GM23248 (cell line): ENCODE measurements around the gene CCT2. TPM values are rescaled to one million over a fixed set of nuclear protein-coding genes. Genes with fewer than 3 reads are reported as not detected.

Source experiments
- DNase-seq: peaks from one replicate; pipeline ENCODE4 v3.0.0-alpha.2; 2015
- H2AFZ ChIP-seq: fragments of 200-600 bp; sonication (generic); 2 replicates; pipeline ENCODE4 v1.6.1; 2016; ENCODE audit warnings: antibody characterized with exemption
- H3F3A ChIP-seq: fragments of 200-600 bp; sonication (generic); 2 replicates; pipeline ENCODE4 v1.6.1; 2016; ENCODE audit warnings: mild to moderate bottlenecking, antibody characterized with exemption, mixed run types; ENCODE audit not compliant: insufficient read depth
- H3K27ac ChIP-seq: fragments of 200-600 bp; sonication (generic); 2 replicates; pipeline ENCODE4 v1.5.1; 2016; ENCODE audit warnings: mild to moderate bottlenecking
- H3K27me3 ChIP-seq: fragments of 200-600 bp; sonication (generic); replicated peaks from 2 replicates; pipeline ENCODE4 v1.6.1; 2016; ENCODE audit warnings: mild to moderate bottlenecking; ENCODE audit not compliant: insufficient read depth
- H3K36me3 ChIP-seq: fragments of 200-600 bp; sonication (generic); 2 replicates; pipeline ENCODE4 v1.6.1; 2016; ENCODE audit warnings: low read depth, mild to moderate bottlenecking
- H3K4me1 ChIP-seq: fragments of 200-600 bp; sonication (generic); 2 replicates; pipeline ENCODE4 v1.6.1; 2016; ENCODE audit warnings: mild to moderate bottlenecking; ENCODE audit not compliant: insufficient read depth
- H3K4me2 ChIP-seq: fragments of 200-600 bp; sonication (generic); one replicate; pipeline ENCODE4 v1.6.1; 2016; ENCODE audit warnings: mild to moderate bottlenecking; ENCODE audit not compliant: unreplicated experiment
- H3K4me3 ChIP-seq: fragments of 200-600 bp; sonication (generic); 2 replicates; pipeline ENCODE4 v1.5.1; 2016; ENCODE audit warnings: mild to moderate bottlenecking
- H3K79me2 ChIP-seq: fragments of 200-600 bp; sonication (generic); 2 replicates; pipeline ENCODE4 v1.6.1; 2016; ENCODE audit warnings: mild to moderate bottlenecking; ENCODE audit not compliant: insufficient read depth
- H3K9ac ChIP-seq: fragments of 200-600 bp; sonication (generic); 2 replicates; pipeline ENCODE4 v1.6.1; 2016; ENCODE audit warnings: mild to moderate bottlenecking
- H3K9me2 ChIP-seq: fragments of 200-600 bp; sonication (generic); 2 replicates; pipeline ENCODE4 v1.6.1; 2016; ENCODE audit warnings: mixed run types, mild to moderate bottlenecking, moderate library complexity; ENCODE audit not compliant: insufficient read depth
- H3K9me3 ChIP-seq: fragments of 200-600 bp; sonication (generic); one replicate; pipeline ENCODE4 v1.6.1; 2017; ENCODE audit warnings: low read depth
- H4K20me1 ChIP-seq: fragments of 200-600 bp; sonication (generic); 2 replicates; pipeline ENCODE4 v1.6.0; 2016; ENCODE audit not compliant: insufficient read depth
- EZH2 ChIP-seq: fragments of 200-600 bp; sonication (generic); IDR thresholded peaks from 2 replicates; pipeline ENCODE4 v1.6.1; 2018; ENCODE audit warnings: antibody characterized with exemption, mild to moderate bottlenecking; ENCODE audit not compliant: insufficient read depth, poor library complexity, severe bottlenecking
- EZH2phosphoT487 ChIP-seq: fragments of 200-600 bp; sonication (generic); IDR thresholded peaks from 2 replicates; pipeline ENCODE4 v1.6.1; 2018; ENCODE audit warnings: antibody characterized with exemption, moderate library complexity, mild to moderate bottlenecking, low read depth; ENCODE audit not compliant: insufficient read depth
- WGBS, 2 experiments: methylation state at CpG; one replicate each; pipeline ENCODE4 v1.1.6; 2015 to 2017; ENCODE audit warnings: low lambda C conversion rate in 2 of 2, low coverage in 1 of 2; ENCODE audit errors: missing lambda C conversion rate in 2 of 2; 5-methylcytosine and 5-hydroxymethylcytosine counted together
- in situ Hi-C: fragments of 300-500 bp; cut with MboI; formaldehyde crosslinking; loops from 2 replicates; pipeline ENCODE4 v1.15.0; 2020
- polyA plus RNA-seq: library from polyadenylated mRNA; unstranded; fragments of >200 nt; fragmentation: Nextera tagmentation; extraction: Ambion mirVana; gene quantifications from 2 replicates; pipeline ENCODE4 v1.2.1, GENCODE V29; 2016
- total RNA-seq: library from RNA; depleted of rRNA; stranded (reverse); fragments of >200 nt; shearing (Covaris generic); gene quantifications from 2 replicates; pipeline ENCODE4 v1.2.3, GENCODE V29; 2014; rRNA removed

Gene CCT2
- total RNA-seq = 171 and 176 TPM in 2 replicates
- 157 and 158 TPM in 2 replicates for polyA plus RNA-seq

GRCh38 chr12:69585189-69586062, at the start of gene CCT2:
CCT2 (plus strand) TSS chr12:69585459; CDS start chr12:69585522, 63 bp downstream.
- TF ChIP-seq EZH2 (no peak), EZH2phosphoT487 (no peak)
- 0 to 1% methylated on average over 62 to 63 of the region's 63 CpGs for WGBS, 2 experiments
- Histone ChIP-seq H3K27me3 (no peaks in the 10 kb centered on the region), H3K4me1 (peaks cover 17% of the 10 kb centered on the region), H3K9ac (peak within 1 kb of the TSS; percentile 96), H3K4me2 (peak within 1 kb of the TSS; percentile 100), H3K4me3 (peak within 1 kb of the TSS; percentile 98), H2AFZ (peak within 1 kb of the TSS; percentile 95), H3F3A (peaks cover 4% of the 10 kb centered on the region; the same call in 1 of the 2 replicates), H3K79me2 (peaks cover 51% of the 10 kb centered on the region), H3K36me3 (peaks cover 39% of the 10 kb centered on the region), H4K20me1 (no peaks in the 10 kb centered on the region), H3K27ac (peak within 1 kb of the TSS; percentile 91), H3K9me2 (no peaks in the 10 kb centered on the region), H3K9me3 (no peaks in the 10 kb centered on the region)
- in situ Hi-C loops = no loop called here
- DNase-seq = peak; percentile 100

- Histone ChIP-seq H3K79me2 (peaks cover 63% of the 10 kb centered on the region), H3K4me3 (no peak overlapping the region), H3K9ac (no peak overlapping the region), H3K27ac (peak overlapping the region; percentile 19; the same call in 1 of the 2 replicates), H3F3A (peaks cover 17% of the 10 kb centered on the region), H3K4me2 (peak overlapping the region; percentile 46), H3K9me3 (no peaks in the 10 kb centered on the region), H2AFZ (no peak overlapping the region), H3K4me1 (peaks cover 17% of the 10 kb centered on the region), H3K36me3 (peaks cover 6% of the 10 kb centered on the region; the same call in 1 of the 2 replicates), H3K27me3 (no peaks in the 10 kb centered on the region), H4K20me1 (no peaks in the 10 kb centered on the region), H3K9me2 (no peaks in the 10 kb centered on the region)
- peak; percentile 65 for DNase-seq
- TF ChIP-seq EZH2phosphoT487 = no peak
- TF ChIP-seq EZH2 = no peak
- 19 to 22% methylated on average over 2 of the region's 2 CpGs for WGBS, 2 experiments
- in situ Hi-C loops = no loop called here
These were observed 44.3 kb upstream of the CCT2 start for GRCh38 chr12:69540987-69541386.

GRCh38 chr12:69544087-69544486, 41.2 kb upstream of the CCT2 start:
- Histone ChIP-seq H3K27me3 (no peaks in the 10 kb centered on the region), H3K36me3 (peaks cover 6% of the 10 kb centered on the region; the same call in 1 of the 2 replicates), H3K27ac (no peak overlapping the region), H3K9ac (no peak overlapping the region), H2AFZ (no peak overlapping the region), H3K4me3 (no peak overlapping the region), H4K20me1 (no peaks in the 10 kb centered on the region), H3K9me2 (no peaks in the 10 kb centered on the region), H3K4me1 (peaks cover 17% of the 10 kb centered on the region), H3K9me3 (no peaks in the 10 kb centered on the region), H3F3A (peaks cover 12% of the 10 kb centered on the region; the same call in 1 of the 2 replicates), H3K4me2 (no peak overlapping the region), H3K79me2 (peaks cover 60% of the 10 kb centered on the region)
- no peak for DNase-seq
- TF ChIP-seq EZH2 (no peak), EZH2phosphoT487 (no peak)
- WGBS, 2 experiments = 100% methylated on average over 1 of the region's 1 CpG
- in situ Hi-C loops = no loop called here

GRCh38 chr12:69545081-69545480, 40.2 kb upstream of the CCT2 start:
- H3K4me3 ChIP-seq = no peak overlapping the region
- H2AFZ ChIP-seq = no peak overlapping the region
- H3K36me3 ChIP-seq = peaks cover 6% of the 10 kb centered on the region; the same call in 1 of the 2 replicates
- DNase-seq = no peak
- H3K4me1 ChIP-seq = peaks cover 17% of the 10 kb centered on the region
- H3K9ac ChIP-seq = no peak overlapping the region
- no peak for TF ChIP-seq EZH2
- no peak for TF ChIP-seq EZH2phosphoT487
- no peaks in the 10 kb centered on the region for H3K9me2 ChIP-seq
- 98 to 100% methylated on average over 1 of the region's 1 CpG for WGBS, 2 experiments
- no peak overlapping the region for H3K4me2 ChIP-seq
- peaks cover 51% of the 10 kb centered on the region; the same call in 1 of the 2 replicates for H3K79me2 ChIP-seq
- no peaks in the 10 kb centered on the region for H3K27me3 ChIP-seq
- no peak overlapping the region for H3K27ac ChIP-seq
- no peaks in the 10 kb centered on the region for H4K20me1 ChIP-seq
- peaks cover 14% of the 10 kb centered on the region; the same call in 1 of the 2 replicates for H3F3A ChIP-seq
- no peaks in the 10 kb centered on the region for H3K9me3 ChIP-seq
- in situ Hi-C loops = no loop called here
